Measurements from ENCODE around the gene CD274.

Gene CD274

DNA sequence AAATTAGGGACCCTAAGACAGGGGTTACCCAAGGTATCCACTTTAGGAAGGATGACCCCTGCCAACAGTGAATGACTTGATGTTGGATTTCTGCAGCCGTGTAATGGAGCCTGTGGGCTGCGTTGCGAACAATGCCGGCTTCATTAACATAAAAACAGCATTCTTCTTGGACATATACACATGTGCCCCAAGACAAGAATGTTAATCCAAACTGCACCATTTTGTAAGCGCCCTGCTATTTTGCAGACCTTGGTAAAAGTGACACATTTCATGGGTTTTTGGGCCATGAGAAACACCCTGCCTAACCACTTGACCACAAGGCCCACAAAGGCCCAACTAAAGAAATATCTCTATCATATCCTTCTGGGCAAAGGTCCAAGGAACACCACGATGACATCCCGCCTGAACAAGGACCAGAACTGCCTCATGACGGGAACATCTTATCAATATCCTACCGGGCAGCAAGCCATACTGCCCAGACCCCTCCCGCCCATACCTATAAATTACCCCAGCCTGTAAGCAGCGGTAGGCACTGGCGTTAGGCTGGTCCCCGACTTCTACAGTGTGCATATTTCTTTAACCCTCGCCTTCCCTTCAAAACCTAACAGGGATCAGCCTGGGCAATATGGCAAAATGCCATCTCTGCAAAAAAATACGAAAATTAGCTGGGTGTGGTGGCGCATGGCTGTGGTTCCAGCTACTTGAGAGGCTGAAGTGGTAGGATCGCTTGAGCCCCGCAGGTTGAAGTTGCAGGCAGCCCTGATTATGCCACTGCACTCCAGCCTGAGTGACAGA is 50.3 kb downstream of the CD274 start:
- no peak for DNase-seq (ENCODE audit: low read depth)

- DNase-seq (ENCODE audit: low read depth): no peak
These were observed 52.2 kb downstream of the CD274 start for GRCh38 chr9:5502553-5502952.

GRCh38 chr9:5509573-5509972 is 59.2 kb downstream of the CD274 start:
- DNase-seq (ENCODE audit: low read depth): no peak

- DNase-seq (ENCODE audit: low read depth): peak; percentile 53
These were observed 60.1 kb downstream of the CD274 start, which contains the start of gene PDCD1LG2 for GRCh38 chr9:5510360-5510931. Gene PDCD1LG2 (plus strand): TSS chr9:5510531. CDS start chr9:5522547, 12,016 bp downstream.

DNA sequence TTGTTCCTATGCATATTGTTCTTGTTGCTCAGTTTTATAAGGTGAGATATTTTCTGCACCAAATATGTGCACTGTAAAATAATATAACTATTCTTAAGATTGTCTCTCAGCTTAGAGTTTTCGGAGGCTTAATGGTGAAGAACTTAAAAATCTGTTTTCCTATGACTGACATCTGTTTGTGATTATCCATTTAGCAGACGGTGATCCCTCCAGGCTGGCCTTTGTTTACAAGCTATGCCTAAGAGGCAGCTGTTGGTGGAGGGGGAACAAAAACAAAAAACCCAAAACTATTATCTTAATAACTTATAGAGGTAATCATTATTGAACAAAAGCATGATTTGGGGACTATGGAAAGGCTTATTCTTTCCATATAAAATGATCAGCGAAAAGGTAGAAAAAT is 60.6 kb downstream of the CD274 start:
- no peak for DNase-seq (ENCODE audit: low read depth)

GRCh38 chr9:5511476-5511875 is 61.1 kb downstream of the CD274 start:
- no peak for DNase-seq (ENCODE audit: low read depth)

- DNase-seq (ENCODE audit: low read depth): no peak
These were observed 61.7 kb downstream of the CD274 start for GRCh38 chr9:5511935-5512580.

DNA sequence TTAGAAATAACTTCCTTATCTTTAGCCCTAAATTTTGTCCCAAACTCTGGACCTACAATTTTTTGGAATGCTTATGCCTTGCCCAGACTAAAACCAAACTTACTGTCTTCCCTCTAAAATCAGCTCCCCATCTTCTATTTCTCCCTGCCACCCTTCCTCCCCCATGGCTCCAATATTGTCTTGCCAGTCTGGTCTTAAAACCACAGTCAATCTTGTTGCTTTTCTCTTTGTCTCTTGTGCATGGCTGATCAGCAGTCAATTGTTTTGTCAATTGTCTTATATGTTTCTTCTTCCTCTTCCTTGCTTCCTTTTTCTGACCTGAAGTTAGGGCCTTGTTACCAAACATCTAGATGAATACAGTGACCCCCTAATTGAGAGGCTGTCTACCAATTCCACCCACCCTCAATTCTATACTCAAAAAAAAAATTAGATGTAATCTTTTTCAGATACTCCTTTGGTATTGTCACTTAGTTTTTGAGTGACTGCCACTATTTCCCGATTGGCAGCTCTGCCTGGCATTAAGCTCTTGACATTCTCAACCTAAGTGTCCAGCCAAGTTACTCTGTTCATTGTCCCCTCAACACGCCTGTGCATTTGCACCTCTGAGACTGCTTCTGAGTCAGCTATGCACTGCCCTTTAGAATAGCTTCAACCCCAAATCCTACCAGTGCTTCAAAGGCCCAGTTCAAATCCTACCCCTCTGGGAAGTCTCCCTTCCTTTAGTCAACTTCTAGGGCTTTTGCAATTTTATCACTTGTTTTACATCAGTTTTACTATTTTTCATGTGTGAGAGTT is 62.5 kb downstream of the CD274 start:
- no peak for DNase-seq (ENCODE audit: low read depth)

DNA sequence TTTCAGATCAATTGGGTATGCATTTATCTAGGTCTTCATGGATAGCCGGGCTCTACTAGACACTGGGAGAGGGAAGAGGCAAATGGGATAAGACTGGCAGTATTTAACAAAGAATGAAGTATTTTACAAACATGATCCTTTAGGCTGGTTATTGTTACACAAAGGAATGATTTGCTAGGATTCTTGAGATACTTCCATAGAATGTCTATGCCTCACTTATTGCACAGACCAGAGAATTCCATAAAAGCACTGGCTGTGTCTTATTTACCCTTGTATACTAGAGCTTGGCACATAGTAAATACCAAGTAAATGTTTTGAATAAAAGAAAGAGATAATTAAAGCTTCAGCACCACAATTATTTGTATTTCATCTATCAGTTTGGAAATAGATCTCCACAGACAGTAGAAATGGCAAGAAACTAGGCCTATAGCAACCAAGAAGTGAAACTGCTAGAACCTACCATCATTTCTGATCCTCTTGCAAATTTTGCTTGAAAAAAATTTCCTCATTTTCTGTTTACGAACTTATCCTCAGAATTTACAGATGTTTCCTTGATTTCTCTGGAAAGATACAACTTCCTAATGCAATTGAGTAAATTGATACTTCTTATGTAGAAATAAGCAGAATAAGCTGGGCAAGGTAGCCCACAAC is 63.7 kb downstream of the CD274 start:
- no peak for DNase-seq (ENCODE audit: low read depth)

- no peak for DNase-seq (ENCODE audit: low read depth)
These were observed 64.4 kb downstream of the CD274 start for GRCh38 chr9:5514617-5515260.

DNA sequence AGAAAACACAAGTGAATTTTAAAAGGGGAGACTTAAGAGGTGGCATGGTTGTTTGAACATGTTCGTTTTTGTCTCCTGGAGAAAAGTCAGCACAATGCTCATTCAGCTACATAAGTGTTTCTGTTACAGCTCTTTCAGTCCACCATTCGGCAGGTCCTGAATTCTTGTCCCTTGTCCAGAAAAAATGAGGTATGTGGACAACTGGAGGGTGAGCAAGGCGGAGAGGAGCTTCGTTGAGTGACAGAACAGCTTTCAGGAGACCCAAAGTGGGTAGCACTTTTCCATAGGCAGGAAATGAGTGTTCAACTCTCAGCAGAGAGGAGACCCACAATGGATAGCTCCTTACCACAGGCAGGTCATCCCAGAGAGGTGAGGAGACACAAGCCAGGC is 64.9 kb downstream of the CD274 start:
- no peak for DNase-seq (ENCODE audit: low read depth)

DNA sequence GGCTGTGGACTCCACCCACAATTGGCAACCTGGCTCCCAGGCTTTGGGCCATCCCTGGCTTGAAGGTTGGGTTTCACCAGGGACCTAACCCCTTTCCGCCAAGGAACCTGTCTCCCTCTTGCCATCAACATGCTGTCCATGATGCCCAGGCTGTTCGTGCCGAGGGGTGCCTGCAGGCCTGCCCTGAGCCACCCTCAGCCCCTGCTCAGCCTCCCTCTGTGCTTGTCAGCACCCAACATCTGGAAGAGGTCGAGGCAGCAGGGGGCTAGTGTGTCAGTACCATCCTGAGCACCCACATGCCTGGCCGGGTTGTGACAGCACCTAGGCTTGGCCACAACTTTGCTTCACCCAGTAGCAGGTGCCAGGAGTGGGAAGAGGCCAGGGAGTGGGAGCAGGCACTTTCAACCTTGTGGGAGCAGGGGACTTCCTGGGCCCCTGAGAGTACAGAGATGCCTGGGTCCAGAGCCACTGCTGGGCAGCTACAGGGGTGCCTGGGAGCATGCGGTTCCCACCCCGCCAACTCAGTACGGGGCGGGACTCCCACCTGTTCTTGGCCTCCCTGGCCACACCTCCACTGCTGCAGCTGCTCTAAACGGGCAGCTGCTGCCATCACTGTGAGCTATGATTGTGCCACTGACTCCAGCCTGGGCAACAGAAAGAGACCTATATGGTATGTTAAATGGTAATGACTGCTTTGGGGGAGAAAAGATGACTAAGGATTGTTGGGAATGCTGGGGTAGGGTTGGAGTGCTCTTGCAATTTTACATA is 66.3 kb downstream of the CD274 start:
- DNase-seq (ENCODE audit: low read depth): no peak

DNA sequence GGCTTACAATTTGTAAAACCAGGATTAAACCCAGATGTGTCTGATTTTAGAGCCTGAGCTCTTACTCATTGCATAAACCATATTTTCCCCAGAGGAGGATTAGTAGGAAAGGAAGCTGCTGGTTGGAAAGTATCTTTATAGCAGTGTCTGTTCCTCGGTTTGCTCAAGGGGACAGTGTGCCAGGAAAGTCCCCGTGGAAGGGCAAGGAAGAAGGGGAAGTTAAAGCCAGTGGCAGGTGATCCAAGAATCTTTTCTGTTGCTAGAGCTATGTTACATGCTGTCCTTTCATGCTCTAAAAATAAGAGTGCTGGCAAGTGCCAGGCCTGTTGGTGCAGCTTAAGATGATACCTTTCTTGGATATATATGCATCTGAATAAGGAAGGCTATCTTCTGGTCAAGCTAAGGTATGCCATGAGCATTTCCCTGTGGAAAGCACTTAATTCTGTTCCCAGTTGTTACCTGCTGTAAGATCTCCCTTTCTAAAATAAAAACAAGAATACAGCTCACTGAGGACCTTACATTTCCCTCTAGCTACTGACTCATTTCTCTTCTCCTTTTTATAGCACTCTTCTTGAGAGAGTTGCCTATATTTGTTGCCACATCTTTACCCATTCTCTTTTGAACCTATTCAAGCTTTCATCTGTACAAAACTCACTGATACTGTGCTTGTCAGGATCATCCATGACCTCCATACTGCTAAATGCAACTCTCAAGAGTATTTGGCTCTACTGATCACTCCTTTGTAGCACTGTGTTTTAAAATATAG is 68.0 kb downstream of the CD274 start:
- DNase-seq (ENCODE audit: low read depth): no peak

- peak; percentile 43 for DNase-seq (ENCODE audit: low read depth)
These were observed 68.6 kb downstream of the CD274 start for GRCh38 chr9:5518937-5519319.

Measured in activated T-cell treated with anti-CD3 and anti-CD28 coated beads for 48 hours (primary cell).